Measurements from ENCODE around the gene RNF17.

GRCh38 chr13:24910502-24911132 is 146.6 kb downstream of the RNF17 start:
- no peak for TF ChIP-seq CTCF (tag by site-specific recombination; IDR thresholded peaks at IDR 0.05)
- no peak for TF ChIP-seq ZNF274 (IDR thresholded peaks at IDR 0.05; ENCODE audit: low read length)
- TF ChIP-seq ZNF274 (tag by site-specific recombination; IDR thresholded peaks at IDR 0.05; ENCODE audit: borderline replicate concordance), result no peak
- no peak for TF ChIP-seq PATZ1 (tag by site-specific recombination; IDR thresholded peaks at IDR 0.05)
- no peak for TF ChIP-seq ZNF544 (tag by site-specific recombination; IDR thresholded peaks at IDR 0.05)
- TF ChIP-seq ZNF132 (tag by site-specific recombination; IDR thresholded peaks at IDR 0.05; ENCODE audit: borderline replicate concordance), result no peak
